ENCODE results near the gene MAP3K21. TPM values are rescaled to one million over a fixed set of nuclear protein-coding genes. Genes with fewer than 3 reads are reported as not detected.
A peak's percentile ranks its signal among the peaks of the same experiment; 100 is the strongest.

Gene MAP3K21
- total and polyA plus RNA-seq, 2 donors (not counting 1 experiment from before 2014, with no cell fraction given) = 0.07 to 0.17 TPM

GRCh38 chr1:233364026-233364425 lies 36.5 kb downstream of the MAP3K21 start:
- Histone ChIP-seq H3K9ac (ENCODE audit: insufficient read depth, low read length) (no peak overlapping the region), H3K27ac (ENCODE audit: insufficient read depth, low read length) (no peak overlapping the region), H3K79me2 (ENCODE audit: control insufficient read depth, insufficient read depth, low read length) (no peaks in the 10 kb centered on the region), H2AFZ (ENCODE audit: low read length) (no peak overlapping the region), H3K36me3 (ENCODE audit: control insufficient read depth, insufficient read depth, low read length) (no peaks in the 10 kb centered on the region), H3K27me3 (ENCODE audit: control insufficient read depth, insufficient read depth, low read length) (no peaks in the 10 kb centered on the region), H4K20me1 (ENCODE audit: control insufficient read depth, extremely low read depth, insufficient read depth, low read length) (no peaks in the 10 kb centered on the region), H3K4me2 (ENCODE audit: extremely low read depth, insufficient read depth, low read length) (no peak overlapping the region), H3K9me3 (ENCODE audit: control insufficient read depth, insufficient read depth, low read depth, low read length) (no peaks in the 10 kb centered on the region), H3K4me1 (ENCODE audit: control insufficient read depth, extremely low read depth, insufficient read depth, low read length) (no peaks in the 10 kb centered on the region), H3K4me3 (replicated peaks in 1 of 4; ENCODE audit: control extremely low read depth in 1 of 4, insufficient read depth in 1 of 4, low read depth in 3 of 4, low read length in 4 of 4) (no peak overlapping the region)
- TF ChIP-seq CTCF (conservative IDR thresholded peaks at IDR 0.05 in 1 of 2, IDR thresholded peaks at IDR 0.05 in 1 of 2; ENCODE audit: low read depth in 1 of 2, low read length in 2 of 2) (no peak), EZH2 (IDR thresholded peaks at IDR 0.05; ENCODE audit: low read length, missing control alignments) (no peak)
- no peak for DNase-seq (ENCODE audit: low read depth in 2 of 2)

GRCh38 chr1:233364695-233365539 lies 37.4 kb downstream of the MAP3K21 start:
- H3K79me2 ChIP-seq (ENCODE audit: control insufficient read depth, insufficient read depth, low read length) = no peaks in the 10 kb centered on the region
- H3K27ac ChIP-seq (ENCODE audit: insufficient read depth, low read length) = no peak overlapping the region
- H2AFZ ChIP-seq (ENCODE audit: low read length) = no peak overlapping the region
- no peak overlapping the region for H3K9ac ChIP-seq (ENCODE audit: insufficient read depth, low read length)
- TF ChIP-seq EZH2 (IDR thresholded peaks at IDR 0.05; ENCODE audit: low read length, missing control alignments) = no peak
- peak; percentile 42 to 66 for TF ChIP-seq CTCF (conservative IDR thresholded peaks at IDR 0.05 in 1 of 2, IDR thresholded peaks at IDR 0.05 in 1 of 2; ENCODE audit: low read depth in 1 of 2, low read length in 2 of 2)
- no peaks in the 10 kb centered on the region for H3K27me3 ChIP-seq (ENCODE audit: control insufficient read depth, insufficient read depth, low read length)
- DNase-seq (ENCODE audit: low read depth in 2 of 2) = peak; percentile 19 to 34
- H3K4me2 ChIP-seq (ENCODE audit: extremely low read depth, insufficient read depth, low read length) = no peak overlapping the region
- no peaks in the 10 kb centered on the region for H3K9me3 ChIP-seq (ENCODE audit: control insufficient read depth, insufficient read depth, low read depth, low read length)
- H3K4me3 ChIP-seq (replicated peaks in 1 of 4; ENCODE audit: control extremely low read depth in 1 of 4, insufficient read depth in 1 of 4, low read depth in 3 of 4, low read length in 4 of 4) = no peak overlapping the region
- H4K20me1 ChIP-seq (ENCODE audit: control insufficient read depth, extremely low read depth, insufficient read depth, low read length) = no peaks in the 10 kb centered on the region
- no peaks in the 10 kb centered on the region for H3K36me3 ChIP-seq (ENCODE audit: control insufficient read depth, insufficient read depth, low read length)
- no peaks in the 10 kb centered on the region for H3K4me1 ChIP-seq (ENCODE audit: control insufficient read depth, extremely low read depth, insufficient read depth, low read length)

- Histone ChIP-seq H3K36me3 (ENCODE audit: control insufficient read depth, insufficient read depth, low read length) (no peaks in the 10 kb centered on the region), H2AFZ (ENCODE audit: low read length) (no peak overlapping the region), H3K4me1 (ENCODE audit: control insufficient read depth, extremely low read depth, insufficient read depth, low read length) (no peaks in the 10 kb centered on the region), H3K4me3 (replicated peaks in 1 of 4; ENCODE audit: control extremely low read depth in 1 of 4, insufficient read depth in 1 of 4, low read depth in 3 of 4, low read length in 4 of 4) (no peak overlapping the region), H3K9ac (ENCODE audit: insufficient read depth, low read length) (no peak overlapping the region), H3K27me3 (ENCODE audit: control insufficient read depth, insufficient read depth, low read length) (no peaks in the 10 kb centered on the region), H3K9me3 (ENCODE audit: control insufficient read depth, insufficient read depth, low read depth, low read length) (no peaks in the 10 kb centered on the region), H3K79me2 (ENCODE audit: control insufficient read depth, insufficient read depth, low read length) (no peaks in the 10 kb centered on the region), H3K4me2 (ENCODE audit: extremely low read depth, insufficient read depth, low read length) (no peak overlapping the region), H3K27ac (ENCODE audit: insufficient read depth, low read length) (no peak overlapping the region), H4K20me1 (ENCODE audit: control insufficient read depth, extremely low read depth, insufficient read depth, low read length) (no peaks in the 10 kb centered on the region)
- peak in 1 of 2 donors; percentile 29 for DNase-seq (ENCODE audit: low read depth in 2 of 2)
- no peak for TF ChIP-seq EZH2 (IDR thresholded peaks at IDR 0.05; ENCODE audit: low read length, missing control alignments)
- TF ChIP-seq CTCF (conservative IDR thresholded peaks at IDR 0.05 in 1 of 2, IDR thresholded peaks at IDR 0.05 in 1 of 2; ENCODE audit: low read depth in 1 of 2, low read length in 2 of 2) = no peak
These were observed 39.1 kb downstream of the MAP3K21 start for GRCh38 chr1:233366575-233366974.

Measured in fibroblast of lung (primary cell).